ENCODE data around the gene ABCD1. TPM values are rescaled to one million over a fixed set of nuclear protein-coding genes. Genes with fewer than 3 reads are reported as not detected.
A peak's percentile ranks its signal among the peaks of the same experiment; 100 is the strongest.

ABCD1 gene
- polyA plus RNA-seq, 1 experiment: 9.2 TPM

DNA sequence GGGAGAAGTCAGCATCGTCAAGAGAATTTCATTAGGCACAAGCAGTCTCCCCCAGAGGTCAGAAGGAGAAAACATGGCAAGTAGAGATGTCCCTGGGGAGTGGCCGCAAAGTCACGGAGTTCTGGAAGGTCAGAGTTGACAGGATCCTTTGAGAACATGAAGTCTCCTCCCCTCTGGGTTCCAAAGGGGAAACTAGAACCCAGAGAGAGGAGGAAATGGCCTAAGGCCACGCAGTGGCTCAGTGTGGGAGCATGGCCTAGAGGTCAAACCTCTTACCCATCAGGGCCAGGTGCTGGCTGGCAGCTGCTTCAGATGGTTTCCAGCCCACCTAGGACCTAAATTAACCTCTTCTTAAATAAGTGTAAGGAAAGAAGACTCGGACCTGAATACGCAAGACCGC, 68.6 kb downstream of the ABCD1 start:
- ChIA-PET POLR2A (no interaction called here), CTCF (no interaction called here)
- DNase-seq (ENCODE audit: low read depth): no peak
- H3K27me3 ChIP-seq (ENCODE audit: control insufficient read depth, insufficient read depth, low read length): no peaks in the 10 kb centered on the region
- H3K36me3 ChIP-seq (ENCODE audit: control insufficient read depth, insufficient read depth, low read length): peaks cover 14% of the 10 kb centered on the region
- TF ChIP-seq, protein P1, sequence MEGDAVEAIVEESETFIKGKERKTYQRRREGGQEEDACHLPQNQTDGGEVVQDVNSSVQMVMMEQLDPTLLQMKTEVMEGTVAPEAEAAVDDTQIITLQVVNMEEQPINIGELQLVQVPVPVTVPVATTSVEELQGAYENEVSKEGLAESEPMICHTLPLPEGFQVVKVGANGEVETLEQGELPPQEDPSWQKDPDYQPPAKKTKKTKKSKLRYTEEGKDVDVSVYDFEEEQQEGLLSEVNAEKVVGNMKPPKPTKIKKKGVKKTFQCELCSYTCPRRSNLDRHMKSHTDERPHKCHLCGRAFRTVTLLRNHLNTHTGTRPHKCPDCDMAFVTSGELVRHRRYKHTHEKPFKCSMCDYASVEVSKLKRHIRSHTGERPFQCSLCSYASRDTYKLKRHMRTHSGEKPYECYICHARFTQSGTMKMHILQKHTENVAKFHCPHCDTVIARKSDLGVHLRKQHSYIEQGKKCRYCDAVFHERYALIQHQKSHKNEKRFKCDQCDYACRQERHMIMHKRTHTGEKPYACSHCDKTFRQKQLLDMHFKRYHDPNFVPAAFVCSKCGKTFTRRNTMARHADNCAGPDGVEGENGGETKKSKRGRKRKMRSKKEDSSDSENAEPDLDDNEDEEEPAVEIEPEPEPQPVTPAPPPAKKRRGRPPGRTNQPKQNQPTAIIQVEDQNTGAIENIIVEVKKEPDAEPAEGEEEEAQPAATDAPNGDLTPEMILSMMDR (IDR thresholded peaks at IDR 0.05; ENCODE audit: insufficient read depth, low read depth, low read length): no peak
- peak overlapping the region; percentile 76 for H3K4me3 ChIP-seq (ENCODE audit: low read depth, low read length)

Other genes starting within 250 kb of the ABCD1 start
- 284 and 487 TPM in 2 replicates for gene BGN, start 229.9 kb upstream of the ABCD1 start, polyA plus RNA-seq (2011; rRNA removed)
- 0.02 TPM in 1 of 2 replicates, not detected in the other for gene ATP2B3, start 207.2 kb upstream of the ABCD1 start, polyA plus RNA-seq (2011; rRNA removed)
- 32.1 and 44.0 TPM in 2 replicates for gene CCNQ, start 125.7 kb upstream of the ABCD1 start, polyA plus RNA-seq (2011; rRNA removed)
- gene DUSP9, start 77.7 kb upstream of the ABCD1 start, polyA plus RNA-seq (2011; rRNA removed): 0.04 and 0.06 TPM in 2 replicates
- 0.22 and 0.28 TPM in 2 replicates for gene PNCK, start 51.0 kb upstream of the ABCD1 start, polyA plus RNA-seq (2011; rRNA removed)
- 8.3 and 11.9 TPM in 2 replicates for gene SLC6A8, start 36.9 kb upstream of the ABCD1 start, polyA plus RNA-seq (2011; rRNA removed)
- gene BCAP31, start 469 bp upstream of the ABCD1 start, polyA plus RNA-seq (2011; rRNA removed): 204 and 222 TPM in 2 replicates
- 4.7 and 8.2 TPM in 2 replicates for gene PLXNB3, start 39.4 kb downstream of the ABCD1 start, polyA plus RNA-seq (2011; rRNA removed)
- 0.44 and 1.1 TPM in 2 replicates for gene SRPK3, start 56.2 kb downstream of the ABCD1 start, polyA plus RNA-seq (2011; rRNA removed)
- gene IDH3G, start 69.5 kb downstream of the ABCD1 start, polyA plus RNA-seq (2011; rRNA removed): 52.8 and 99.2 TPM in 2 replicates
- gene SSR4, start 69.8 kb downstream of the ABCD1 start, polyA plus RNA-seq (2011; rRNA removed): 455 and 598 TPM in 2 replicates
- gene PDZD4, start 105.7 kb downstream of the ABCD1 start, polyA plus RNA-seq (2011; rRNA removed): 0.49 and 0.82 TPM in 2 replicates
- gene L1CAM, start 161.3 kb downstream of the ABCD1 start, polyA plus RNA-seq (2011; rRNA removed): 23.5 and 62.0 TPM in 2 replicates
- gene AVPR2, start 179.8 kb downstream of the ABCD1 start, polyA plus RNA-seq (2011; rRNA removed): not detected in 2 replicates
- gene ARHGAP4, start 201.4 kb downstream of the ABCD1 start, polyA plus RNA-seq (2011; rRNA removed): 0.39 and 0.82 TPM in 2 replicates
- gene NAA10, start 210.2 kb downstream of the ABCD1 start, polyA plus RNA-seq (2011; rRNA removed): 61.4 and 76.0 TPM in 2 replicates
- 0.36 and 0.43 TPM in 2 replicates for gene RENBP, start 219.8 kb downstream of the ABCD1 start, polyA plus RNA-seq (2011; rRNA removed)
- gene HCFC1, start 247.0 kb downstream of the ABCD1 start, polyA plus RNA-seq (2011; rRNA removed): 2.5 and 3.3 TPM in 2 replicates
- 6.0 and 8.7 TPM in 2 replicates for gene TMEM187, start 247.9 kb downstream of the ABCD1 start, polyA plus RNA-seq (2011; rRNA removed)